SU-DHL-6 (cell line): ENCODE data around the gene ARHGAP22.

Source experiments
- H2AFZ ChIP-seq: fragments of 200-600 bp; sonication (generic); 2 replicates; pipeline ENCODE4 v1.6.1; 2014; ENCODE audit warnings: low read depth, mild to moderate bottlenecking, moderate library complexity, mixed read lengths, antibody characterized with exemption, low read length; ENCODE audit not compliant: severe bottlenecking
- H3F3A ChIP-seq: fragments of 200-600 bp; shearing (Covaris generic); 2 replicates; pipeline ENCODE4 v1.6.0; 2016; ENCODE audit warnings: antibody characterized with exemption, mild to moderate bottlenecking; ENCODE audit not compliant: insufficient read depth
- H3K27ac ChIP-seq: fragments of 200-600 bp; sonication (generic); 2 replicates; pipeline ENCODE4 v1.5.1; 2016; ENCODE audit warnings: low read depth, mild to moderate bottlenecking, low read length, moderate library complexity, mixed read lengths
- H3K27me3 ChIP-seq: fragments of 200-600 bp; sonication (generic), shearing (Covaris generic); 2 replicates; pipeline ENCODE4 v1.6.0; 2014; ENCODE audit warnings: mild to moderate bottlenecking, low read length
- H3K36me3 ChIP-seq: fragments of 200-600 bp; sonication (generic); 2 replicates; pipeline ENCODE4 v1.6.1; 2014; ENCODE audit warnings: mild to moderate bottlenecking, low read length, mixed read lengths
- H3K4me2 ChIP-seq: fragments of 300-600, 200-600 bp; shearing (Covaris generic), sonication (generic); 2 replicates; pipeline ENCODE4 v1.6.0; 2014; ENCODE audit warnings: low read length, low read depth, mild to moderate bottlenecking; ENCODE audit not compliant: poor library complexity, severe bottlenecking
- H3K4me3 ChIP-seq: fragments of 200-600 bp; sonication (generic); 2 replicates; pipeline ENCODE4 v1.5.1; 2014; ENCODE audit warnings: antibody characterized with exemption, low read length, mild to moderate bottlenecking, mixed read lengths; ENCODE audit not compliant: insufficient read depth, poor library complexity, severe bottlenecking
- H3K79me2 ChIP-seq: fragments of 200-600 bp; sonication (generic); 2 replicates; pipeline ENCODE4 v1.6.1; 2014; ENCODE audit warnings: mild to moderate bottlenecking, low read length, moderate library complexity; ENCODE audit not compliant: insufficient read depth
- H3K9ac ChIP-seq: fragments of 200-600 bp; sonication (generic); 2 replicates; pipeline ENCODE4 v1.7.0; 2014; ENCODE audit warnings: mild to moderate bottlenecking, low read length
- H3K9me2 ChIP-seq: fragments of 200-600 bp; sonication (generic); replicated peaks from 2 replicates; pipeline ENCODE4 v1.6.1; 2014; ENCODE audit warnings: low read length; ENCODE audit not compliant: insufficient read depth
- H3K9me3 ChIP-seq: fragments of 200-600 bp; sonication (generic); 2 replicates; pipeline ENCODE4 v1.6.1; 2014; ENCODE audit warnings: low read length, mixed read lengths; ENCODE audit not compliant: insufficient read depth
- H4K20me1 ChIP-seq: fragments of 200-600 bp; sonication (generic); 2 replicates; pipeline ENCODE4 v1.6.1; 2014; ENCODE audit warnings: low read depth, mild to moderate bottlenecking, antibody characterized with exemption, low read length, moderate library complexity, mixed read lengths
- EZH2phosphoT487 ChIP-seq: fragments of 200-600 bp; sonication (generic), shearing (Covaris generic); conservative IDR thresholded peaks from 2 replicates; pipeline ENCODE4 v1.6.1; 2018; ENCODE audit warnings: mild to moderate bottlenecking, antibody characterized with exemption, low read length, moderate library complexity, mixed read lengths
- TF ChIP-seq, protein P1 (sequence below): fragments of 200-600 bp; sonication (generic); IDR thresholded peaks from one replicate; pipeline ENCODE4 v1.5.1; 2017; ENCODE audit warnings: antibody characterized with exemption, mild to moderate bottlenecking, low read length, moderate library complexity; ENCODE audit not compliant: insufficient read depth, poor library complexity, severe bottlenecking

Gene ARHGAP22

GRCh38 chr10:48399056-48399541 lies 205.8 kb downstream of the ARHGAP22 start:
- Histone ChIP-seq H3K9me2 (no peaks in the 10 kb centered on the region), H3K79me2 (no peaks in the 10 kb centered on the region), H3K27me3 (no peaks in the 10 kb centered on the region), H3K36me3 (no peaks in the 10 kb centered on the region), H4K20me1 (peaks cover 15% of the 10 kb centered on the region; the same call in 1 of the 2 replicates), H3K4me3 (no peak overlapping the region), H3K9ac (no peak overlapping the region), H2AFZ (no peak overlapping the region), H3K27ac (no peak overlapping the region), H3K9me3 (no peaks in the 10 kb centered on the region), H3F3A (no peaks in the 10 kb centered on the region), H3K4me2 (no peak overlapping the region)
- TF ChIP-seq, protein P1, sequence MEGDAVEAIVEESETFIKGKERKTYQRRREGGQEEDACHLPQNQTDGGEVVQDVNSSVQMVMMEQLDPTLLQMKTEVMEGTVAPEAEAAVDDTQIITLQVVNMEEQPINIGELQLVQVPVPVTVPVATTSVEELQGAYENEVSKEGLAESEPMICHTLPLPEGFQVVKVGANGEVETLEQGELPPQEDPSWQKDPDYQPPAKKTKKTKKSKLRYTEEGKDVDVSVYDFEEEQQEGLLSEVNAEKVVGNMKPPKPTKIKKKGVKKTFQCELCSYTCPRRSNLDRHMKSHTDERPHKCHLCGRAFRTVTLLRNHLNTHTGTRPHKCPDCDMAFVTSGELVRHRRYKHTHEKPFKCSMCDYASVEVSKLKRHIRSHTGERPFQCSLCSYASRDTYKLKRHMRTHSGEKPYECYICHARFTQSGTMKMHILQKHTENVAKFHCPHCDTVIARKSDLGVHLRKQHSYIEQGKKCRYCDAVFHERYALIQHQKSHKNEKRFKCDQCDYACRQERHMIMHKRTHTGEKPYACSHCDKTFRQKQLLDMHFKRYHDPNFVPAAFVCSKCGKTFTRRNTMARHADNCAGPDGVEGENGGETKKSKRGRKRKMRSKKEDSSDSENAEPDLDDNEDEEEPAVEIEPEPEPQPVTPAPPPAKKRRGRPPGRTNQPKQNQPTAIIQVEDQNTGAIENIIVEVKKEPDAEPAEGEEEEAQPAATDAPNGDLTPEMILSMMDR = no peak
- TF ChIP-seq EZH2phosphoT487 = no peak

DNA sequence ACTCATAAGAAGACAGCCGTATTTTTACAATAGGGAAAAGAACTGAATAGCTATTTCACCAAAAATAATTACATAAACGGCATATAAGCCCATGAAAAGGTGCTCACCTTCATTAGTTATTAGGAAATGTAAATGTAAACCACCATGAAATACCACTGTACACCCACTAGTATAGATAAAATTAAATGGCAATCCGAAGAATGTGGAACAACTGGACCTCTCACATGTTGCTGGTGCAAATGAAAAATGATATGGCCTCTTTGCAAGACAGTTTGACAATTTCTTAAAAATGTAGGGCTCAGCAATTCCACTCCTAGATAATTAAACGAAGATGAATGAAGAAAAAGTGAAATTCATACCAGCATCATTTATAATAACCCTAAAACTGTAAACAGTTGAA lies 206.6 kb downstream of the ARHGAP22 start:
- H3K27me3 ChIP-seq = no peaks in the 10 kb centered on the region
- H3K36me3 ChIP-seq = no peaks in the 10 kb centered on the region
- no peak overlapping the region for H2AFZ ChIP-seq
- H3K9me2 ChIP-seq = no peaks in the 10 kb centered on the region
- no peak for TF ChIP-seq EZH2phosphoT487
- TF ChIP-seq, protein P1 = no peak
- no peak overlapping the region for H3K4me2 ChIP-seq
- H3K4me3 ChIP-seq = no peak overlapping the region
- H3K9me3 ChIP-seq = no peaks in the 10 kb centered on the region
- no peaks in the 10 kb centered on the region for H3K79me2 ChIP-seq
- H3K27ac ChIP-seq = no peak overlapping the region
- no peaks in the 10 kb centered on the region for H3F3A ChIP-seq
- H4K20me1 ChIP-seq = peaks cover 16% of the 10 kb centered on the region; the same call in 1 of the 2 replicates
- no peak overlapping the region for H3K9ac ChIP-seq
